K562 (cell line): Measurements from ENCODE around the gene CCDC117. TPM values are rescaled to one million over a fixed set of nuclear protein-coding genes. Genes with fewer than 3 reads are reported as not detected.
A peak's percentile ranks its signal among the peaks of the same experiment; 100 is the strongest.

ENCODE experiments used
- BRD9 ChIP-seq: fragments of 450-650 bp; IDR thresholded peaks from 2 replicates; pipeline ENCODE4 v1.6.1; 2018; ENCODE audit warnings: low read depth; ENCODE audit not compliant: partially characterized antibody
- CSDE1 ChIP-seq, 2 experiments: fragments of 450-650 bp; IDR thresholded peaks; 2 replicates each; pipeline ENCODE4 v1.6.1; 2016; ENCODE audit warnings: mild to moderate bottlenecking in 1 of 2
- CTBP1 ChIP-seq: fragments of 450-650 bp; IDR thresholded peaks from 2 replicates; pipeline ENCODE4 v1.6.1; 2016; ENCODE audit warnings: borderline replicate concordance
- DMBX1 ChIP-seq: fragments of 250-450 bp; sonication (Bioruptor Pico); IDR thresholded peaks from 2 replicates; pipeline ENCODE4 v1.8.0; 2022; ENCODE audit warnings: inconsistent platforms, mild to moderate bottlenecking, moderate library complexity, borderline replicate concordance
- E2F3 ChIP-seq: fragments of 250-450 bp; sonication (Bioruptor Pico); IDR thresholded peaks from 2 replicates; pipeline ENCODE4 v1.4.0; 2020; ENCODE audit warnings: mild to moderate bottlenecking
- HDAC8 ChIP-seq: fragments of 450-650 bp; IDR thresholded peaks from 2 replicates; pipeline ENCODE4 v1.6.1; 2016; ENCODE audit warnings: mild to moderate bottlenecking, missing genetic modification characterization, moderate library complexity, missing compliant biosample characterization
- HNRNPL ChIP-seq: fragments of 200-400 bp; formaldehyde crosslinking; IDR thresholded peaks from 2 replicates; pipeline ENCODE4 v1.6.1; 2017; ENCODE audit warnings: low read depth, mild to moderate bottlenecking, low read length
- HSF4 ChIP-seq: fragments of 250-450 bp; sonication (Bioruptor Pico); IDR thresholded peaks from 2 replicates; pipeline ENCODE4 v2.1.2; 2022; ENCODE audit warnings: mild to moderate bottlenecking, moderate library complexity, borderline replicate concordance
- JUNB ChIP-seq: fragments of 450-650 bp; formaldehyde crosslinking; conservative IDR thresholded peaks from 2 replicates; pipeline ENCODE4 v1.4.0; 2020; ENCODE audit warnings: mild to moderate bottlenecking
- PURB ChIP-seq: sonication (generic); formaldehyde crosslinking; IDR thresholded peaks from 2 replicates; pipeline ENCODE4 v1.9.0; 2021; ENCODE audit warnings: low read depth, mild to moderate bottlenecking, missing genetic modification reagents
- RCOR1 ChIP-seq, 2 experiments: IDR thresholded peaks; 2 replicates each; pipeline ENCODE4 v1.6.1; 2012; ENCODE audit warnings: low read depth in 2 of 2, low read length in 2 of 2, borderline replicate concordance in 1 of 2, improper control_type of control experiment in 1 of 2
- SMAD1 ChIP-seq: fragments of 150-350 bp; IDR thresholded peaks from 2 replicates; pipeline ENCODE4 v1.6.1; 2014; ENCODE audit warnings: low read length, low read depth; ENCODE audit not compliant: partially characterized antibody
- SOX6 ChIP-seq: fragments of 450-650 bp; IDR thresholded peaks from 2 replicates; pipeline ENCODE4 v1.6.1; 2014; ENCODE audit warnings: mild to moderate bottlenecking
- TBP ChIP-seq: optimal IDR thresholded peaks from 2 replicates; pipeline ENCODE3; 2011; ENCODE audit warnings: low read depth, low read length, improper control_type of control experiment
- TEAD1 ChIP-seq, 2 experiments: fragments of 450-650 bp in 1 of 2; sonication (generic) in 1 of 2; formaldehyde crosslinking; IDR thresholded peaks; 2 replicates each; pipeline versions ENCODE4 v1.4.0 to v1.8.0; 2020 to 2022; ENCODE audit warnings: mild to moderate bottlenecking in 2 of 2, missing genetic modification reagents in 1 of 2
- YBX1 ChIP-seq: fragments of 450-650 bp; IDR thresholded peaks from 2 replicates; pipeline ENCODE4 v1.7.1; 2016; ENCODE audit warnings: mild to moderate bottlenecking
- ZEB2 ChIP-seq: fragments of 450-650 bp; IDR thresholded peaks from 2 replicates; pipeline ENCODE4 v1.6.1; 2016
- ZNF232 ChIP-seq: sonication (generic); formaldehyde crosslinking; IDR thresholded peaks from 2 replicates; pipeline ENCODE4 v1.8.0; 2022; ENCODE audit warnings: mild to moderate bottlenecking, missing genetic modification reagents
- ZNF311 ChIP-seq: fragments of 250-450 bp; sonication (Bioruptor Pico); IDR thresholded peaks from 2 replicates; pipeline ENCODE4 v1.4.0; 2020; ENCODE audit warnings: mild to moderate bottlenecking, moderate library complexity
- polyA plus RNA-seq, 8 experiments: library from polyadenylated mRNA; depleted of rRNA in 4 of 8; stranded (reverse) in 5 of 8; unstranded in 3 of 8; fragments of >200 nt; fragmentation: Nextera tagmentation in 2 of 8; fragmentation: Illumina TruSeq in 1 of 8; extraction: Ambion mirVana in 2 of 8; extraction: Trizol in 1 of 8; gene quantifications; 2 replicates each; pipeline versions ENCODE4 v1.2.1 to v1.2.3, GENCODE V29; 2011 to 2014; ENCODE audit warnings: inconsistent platforms in 1 of 8, missing spikeins in 1 of 8
- total RNA-seq, 7 experiments: library from RNA; depleted of rRNA in 6 of 7; stranded (reverse); fragments of >200 nt in 6 of 7; fragmentation: Illumina TruSeq in 2 of 7; extraction: Trizol in 2 of 7; gene quantifications; 2 replicates each; pipeline versions ENCODE4 v1.2.1 to v1.2.3, GENCODE V29; 2011 to 2021; ENCODE audit warnings: low replicate concordance in 1 of 7
- TF ChIP-seq, protein P1 (sequence below): sonication (generic); formaldehyde crosslinking; IDR thresholded peaks from 2 replicates; pipeline ENCODE4 v1.8.0; 2022; ENCODE audit warnings: mild to moderate bottlenecking, missing genetic modification reagents
- TF ChIP-seq, protein P2 (sequence below): sonication (generic); formaldehyde crosslinking; IDR thresholded peaks from 2 replicates; pipeline ENCODE4 v1.8.0; 2023; ENCODE audit warnings: mild to moderate bottlenecking, missing genetic modification reagents
- TF ChIP-seq, protein P3 (sequence below): sonication (generic); formaldehyde crosslinking; IDR thresholded peaks from 2 replicates; pipeline ENCODE4 v1.8.1; 2023; ENCODE audit warnings: mild to moderate bottlenecking, missing genetic modification reagents
- TF ChIP-seq, protein P4 (sequence below): fragments of 250-450 bp; sonication (Bioruptor Pico); IDR thresholded peaks from 2 replicates; pipeline ENCODE4 v1.8.0; 2022; ENCODE audit warnings: inconsistent platforms

The CCDC117 gene
- total and polyA plus RNA-seq, 9 of the 15 experiments (the other 6 are each of a cell fraction or from before 2014, with no cell fraction given): 5.7 to 23.3 (median 15.8) TPM

DNA sequence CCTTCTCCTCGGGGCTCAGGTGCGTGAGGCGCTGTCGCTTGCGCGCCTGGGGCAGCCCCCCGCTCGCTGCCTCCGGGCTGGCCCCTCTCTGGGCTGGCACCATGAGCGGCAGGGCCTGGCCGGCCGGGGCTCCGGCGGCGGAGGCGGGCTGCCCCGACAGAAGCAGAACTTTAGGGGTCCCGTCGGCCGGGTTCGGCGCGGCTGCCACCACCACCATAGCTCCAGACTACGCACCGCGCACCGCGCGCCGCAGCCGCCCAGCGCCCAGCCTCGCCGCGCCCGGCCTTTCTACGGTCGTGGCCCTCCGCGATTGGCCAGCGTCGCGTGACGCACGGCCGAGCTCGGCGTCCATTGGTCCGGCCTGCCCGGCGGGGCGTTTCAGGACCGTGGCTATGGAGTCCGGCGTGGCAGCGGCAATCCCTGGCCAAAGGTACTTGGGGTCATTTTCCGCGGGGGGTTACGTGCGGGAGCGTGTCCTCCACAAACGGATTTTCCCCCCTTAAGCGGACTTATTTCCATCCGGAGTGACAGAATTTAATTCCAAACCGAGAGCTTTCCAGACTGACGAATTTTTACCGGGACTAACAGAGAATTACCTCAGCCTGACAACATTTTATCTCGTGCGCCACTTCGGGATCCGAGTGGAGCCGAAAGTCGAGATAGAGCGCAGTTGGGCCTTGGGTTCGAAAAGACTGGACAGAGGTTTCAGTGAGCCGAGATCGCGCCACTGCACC lies 28.0 kb downstream of the CCDC117 start, which contains the start of gene XBP1 (continued):
- TF ChIP-seq RCOR1 (IDR thresholded peaks at IDR 0.05; ENCODE audit: borderline replicate concordance in 1 of 2, low read depth in 2 of 2, low read length in 2 of 2) (no peak), E2F3 (CRISPR knock-in tag) (no peak), ZNF311 (CRISPR knock-in tag) (no peak), DMBX1 (CRISPR knock-in tag) (no peak), SMAD1 (peak; percentile 54), ZNF232 (CRISPR knock-in tag) (no peak), HSF4 (CRISPR knock-in tag) (no peak), TBP (peak; percentile 95), JUNB (CRISPR knock-in tag) (no peak), HNRNPL (0 out of 2 replicates have a peak, but pooled peaks have one; percentile 51), HDAC8 (tag) (no peak), YBX1 (no peak), BRD9 (peak; percentile 82), CTBP1 (peak; percentile 61; the same call in 1 of the 2 replicates), SOX6 (0 out of 2 replicates have a peak, but pooled peaks have one; percentile 18), PURB (CRISPR knock-in tag) (no peak), ZEB2 (no peak), TEAD1 (CRISPR knock-in tag; IDR thresholded peaks at IDR 0.05) (peak in 1 of 2 experiments; percentile 32; a peak in 1 of 4 replicates), CSDE1 (IDR thresholded peaks at IDR 0.05) (no peak)
- TF ChIP-seq, protein P1, sequence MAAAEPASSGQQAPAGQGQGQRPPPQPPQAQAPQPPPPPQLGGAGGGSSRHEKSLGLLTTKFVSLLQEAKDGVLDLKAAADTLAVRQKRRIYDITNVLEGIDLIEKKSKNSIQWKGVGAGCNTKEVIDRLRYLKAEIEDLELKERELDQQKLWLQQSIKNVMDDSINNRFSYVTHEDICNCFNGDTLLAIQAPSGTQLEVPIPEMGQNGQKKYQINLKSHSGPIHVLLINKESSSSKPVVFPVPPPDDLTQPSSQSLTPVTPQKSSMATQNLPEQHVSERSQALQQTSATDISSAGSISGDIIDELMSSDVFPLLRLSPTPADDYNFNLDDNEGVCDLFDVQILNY: no peak
- TF ChIP-seq, protein P2, sequence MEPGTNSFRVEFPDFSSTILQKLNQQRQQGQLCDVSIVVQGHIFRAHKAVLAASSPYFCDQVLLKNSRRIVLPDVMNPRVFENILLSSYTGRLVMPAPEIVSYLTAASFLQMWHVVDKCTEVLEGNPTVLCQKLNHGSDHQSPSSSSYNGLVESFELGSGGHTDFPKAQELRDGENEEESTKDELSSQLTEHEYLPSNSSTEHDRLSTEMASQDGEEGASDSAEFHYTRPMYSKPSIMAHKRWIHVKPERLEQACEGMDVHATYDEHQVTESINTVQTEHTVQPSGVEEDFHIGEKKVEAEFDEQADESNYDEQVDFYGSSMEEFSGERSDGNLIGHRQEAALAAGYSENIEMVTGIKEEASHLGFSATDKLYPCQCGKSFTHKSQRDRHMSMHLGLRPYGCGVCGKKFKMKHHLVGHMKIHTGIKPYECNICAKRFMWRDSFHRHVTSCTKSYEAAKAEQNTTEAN: 0 out of 2 replicates have a peak, but pooled peaks have one; percentile 62
- TF ChIP-seq, protein P3, sequence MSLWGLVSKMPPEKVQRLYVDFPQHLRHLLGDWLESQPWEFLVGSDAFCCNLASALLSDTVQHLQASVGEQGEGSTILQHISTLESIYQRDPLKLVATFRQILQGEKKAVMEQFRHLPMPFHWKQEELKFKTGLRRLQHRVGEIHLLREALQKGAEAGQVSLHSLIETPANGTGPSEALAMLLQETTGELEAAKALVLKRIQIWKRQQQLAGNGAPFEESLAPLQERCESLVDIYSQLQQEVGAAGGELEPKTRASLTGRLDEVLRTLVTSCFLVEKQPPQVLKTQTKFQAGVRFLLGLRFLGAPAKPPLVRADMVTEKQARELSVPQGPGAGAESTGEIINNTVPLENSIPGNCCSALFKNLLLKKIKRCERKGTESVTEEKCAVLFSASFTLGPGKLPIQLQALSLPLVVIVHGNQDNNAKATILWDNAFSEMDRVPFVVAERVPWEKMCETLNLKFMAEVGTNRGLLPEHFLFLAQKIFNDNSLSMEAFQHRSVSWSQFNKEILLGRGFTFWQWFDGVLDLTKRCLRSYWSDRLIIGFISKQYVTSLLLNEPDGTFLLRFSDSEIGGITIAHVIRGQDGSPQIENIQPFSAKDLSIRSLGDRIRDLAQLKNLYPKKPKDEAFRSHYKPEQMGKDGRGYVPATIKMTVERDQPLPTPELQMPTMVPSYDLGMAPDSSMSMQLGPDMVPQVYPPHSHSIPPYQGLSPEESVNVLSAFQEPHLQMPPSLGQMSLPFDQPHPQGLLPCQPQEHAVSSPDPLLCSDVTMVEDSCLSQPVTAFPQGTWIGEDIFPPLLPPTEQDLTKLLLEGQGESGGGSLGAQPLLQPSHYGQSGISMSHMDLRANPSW: no peak
- TF ChIP-seq, protein P4, sequence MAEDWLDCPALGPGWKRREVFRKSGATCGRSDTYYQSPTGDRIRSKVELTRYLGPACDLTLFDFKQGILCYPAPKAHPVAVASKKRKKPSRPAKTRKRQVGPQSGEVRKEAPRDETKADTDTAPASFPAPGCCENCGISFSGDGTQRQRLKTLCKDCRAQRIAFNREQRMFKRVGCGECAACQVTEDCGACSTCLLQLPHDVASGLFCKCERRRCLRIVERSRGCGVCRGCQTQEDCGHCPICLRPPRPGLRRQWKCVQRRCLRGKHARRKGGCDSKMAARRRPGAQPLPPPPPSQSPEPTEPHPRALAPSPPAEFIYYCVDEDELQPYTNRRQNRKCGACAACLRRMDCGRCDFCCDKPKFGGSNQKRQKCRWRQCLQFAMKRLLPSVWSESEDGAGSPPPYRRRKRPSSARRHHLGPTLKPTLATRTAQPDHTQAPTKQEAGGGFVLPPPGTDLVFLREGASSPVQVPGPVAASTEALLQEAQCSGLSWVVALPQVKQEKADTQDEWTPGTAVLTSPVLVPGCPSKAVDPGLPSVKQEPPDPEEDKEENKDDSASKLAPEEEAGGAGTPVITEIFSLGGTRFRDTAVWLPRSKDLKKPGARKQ (CRISPR knock-in tag): no peak
